Fibroblast of the aortic adventitia (primary cell): ENCODE measurements around the gene SETD2. TPM values are rescaled to one million over a fixed set of nuclear protein-coding genes. Genes with fewer than 3 reads are reported as not detected.

Experiments
- DNase-seq: peaks from one replicate; pipeline ENCODE4 v3.0.0-alpha.2; 2010; ENCODE audit warnings: low read depth
- H3K4me3 ChIP-seq: 2 replicates; pipeline ENCODE4 v1.5.1; 2011; ENCODE audit warnings: low read depth, mild to moderate bottlenecking, control low read depth, low read length, moderate library complexity
- total RNA-seq: library from RNA; depleted of rRNA; stranded (reverse); fragments of >200 nt; gene quantifications from 2 replicates; pipeline ENCODE4 v1.2.3, GENCODE V29; 2012; ENCODE audit warnings: low replicate concordance
- TF ChIP-seq, protein P1 (sequence below): IDR thresholded peaks from 2 replicates; pipeline ENCODE4 v1.5.1; 2011; ENCODE audit warnings: mild to moderate bottlenecking, low read length, control low read depth, inconsistent platforms; ENCODE audit not compliant: insufficient read depth

Gene SETD2
- total RNA-seq, 1 donor, result 37.6 TPM

DNA sequence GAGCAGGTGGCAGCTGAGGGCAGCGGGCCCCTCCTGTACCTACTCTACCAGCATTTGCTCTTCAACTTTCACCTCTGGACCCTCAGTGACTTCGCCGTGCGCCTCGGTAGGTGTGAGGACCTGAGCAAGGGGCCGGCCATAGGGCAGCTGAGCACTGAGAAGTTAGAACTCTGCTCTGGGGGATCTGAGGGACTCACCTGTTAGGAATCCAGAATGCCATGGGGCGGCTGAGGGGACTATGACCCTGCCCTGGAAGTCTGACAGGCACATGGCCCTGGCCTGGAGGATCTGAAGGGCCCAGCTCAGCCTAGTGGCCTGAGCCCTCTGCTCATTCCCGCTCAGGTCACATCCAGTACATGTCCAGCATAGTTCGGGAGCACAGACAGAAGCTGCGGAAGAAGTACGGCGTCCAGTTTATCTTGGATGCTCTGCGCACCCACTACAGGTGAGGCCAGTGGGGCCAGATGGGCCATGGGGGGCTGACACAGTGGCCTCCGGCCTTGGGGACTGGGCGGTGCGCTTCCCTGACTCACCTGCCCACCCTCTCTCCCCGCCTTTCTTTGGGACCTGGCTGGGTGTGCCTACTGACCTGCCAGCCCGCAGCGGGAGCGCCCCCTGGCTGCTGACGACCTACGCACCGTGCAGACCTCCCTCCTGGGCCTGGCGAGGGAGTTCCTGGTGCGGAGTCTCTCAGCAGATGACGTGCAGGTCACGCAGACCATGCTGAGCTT is 165.6 kb downstream of the SETD2 start:
- no peak overlapping the region for H3K4me3 ChIP-seq
- TF ChIP-seq, protein P1, sequence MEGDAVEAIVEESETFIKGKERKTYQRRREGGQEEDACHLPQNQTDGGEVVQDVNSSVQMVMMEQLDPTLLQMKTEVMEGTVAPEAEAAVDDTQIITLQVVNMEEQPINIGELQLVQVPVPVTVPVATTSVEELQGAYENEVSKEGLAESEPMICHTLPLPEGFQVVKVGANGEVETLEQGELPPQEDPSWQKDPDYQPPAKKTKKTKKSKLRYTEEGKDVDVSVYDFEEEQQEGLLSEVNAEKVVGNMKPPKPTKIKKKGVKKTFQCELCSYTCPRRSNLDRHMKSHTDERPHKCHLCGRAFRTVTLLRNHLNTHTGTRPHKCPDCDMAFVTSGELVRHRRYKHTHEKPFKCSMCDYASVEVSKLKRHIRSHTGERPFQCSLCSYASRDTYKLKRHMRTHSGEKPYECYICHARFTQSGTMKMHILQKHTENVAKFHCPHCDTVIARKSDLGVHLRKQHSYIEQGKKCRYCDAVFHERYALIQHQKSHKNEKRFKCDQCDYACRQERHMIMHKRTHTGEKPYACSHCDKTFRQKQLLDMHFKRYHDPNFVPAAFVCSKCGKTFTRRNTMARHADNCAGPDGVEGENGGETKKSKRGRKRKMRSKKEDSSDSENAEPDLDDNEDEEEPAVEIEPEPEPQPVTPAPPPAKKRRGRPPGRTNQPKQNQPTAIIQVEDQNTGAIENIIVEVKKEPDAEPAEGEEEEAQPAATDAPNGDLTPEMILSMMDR, result peak; percentile 77
- DNase-seq, result peak; percentile 21

DNA sequence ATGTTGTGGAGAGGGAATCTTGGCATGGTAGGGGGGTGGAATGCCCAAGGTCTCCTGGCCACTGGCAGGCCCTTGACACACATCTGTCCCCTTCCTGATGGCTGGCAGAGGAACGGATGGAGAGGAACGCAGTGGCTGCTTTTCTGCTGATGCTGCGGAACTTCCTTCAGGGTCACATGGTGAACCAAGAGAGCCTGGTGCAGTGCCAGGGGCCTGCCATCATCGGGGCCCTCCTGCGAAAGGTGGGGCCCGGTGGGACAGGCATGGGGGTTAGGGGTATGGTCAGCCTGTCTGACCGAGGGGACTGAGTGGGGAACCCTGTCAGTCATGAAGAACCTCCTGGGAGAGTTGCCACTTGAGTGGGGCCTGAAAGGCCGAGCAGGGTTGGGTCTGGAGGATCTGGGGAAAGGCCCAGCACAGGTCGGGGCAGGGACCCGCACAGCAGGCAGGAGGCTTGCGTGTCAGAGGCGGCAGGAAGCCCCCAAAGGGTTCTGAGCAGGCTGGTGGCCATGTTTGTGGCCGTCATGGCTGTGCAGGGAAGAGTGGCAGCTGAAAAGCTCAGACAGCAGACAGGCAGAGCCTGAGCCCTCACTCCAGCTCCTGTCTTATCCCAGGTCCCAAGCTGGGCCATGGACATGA is 166.3 kb downstream of the SETD2 start:
- no peak overlapping the region for H3K4me3 ChIP-seq
- DNase-seq, result no peak
- TF ChIP-seq, protein P1, result no peak

DNA sequence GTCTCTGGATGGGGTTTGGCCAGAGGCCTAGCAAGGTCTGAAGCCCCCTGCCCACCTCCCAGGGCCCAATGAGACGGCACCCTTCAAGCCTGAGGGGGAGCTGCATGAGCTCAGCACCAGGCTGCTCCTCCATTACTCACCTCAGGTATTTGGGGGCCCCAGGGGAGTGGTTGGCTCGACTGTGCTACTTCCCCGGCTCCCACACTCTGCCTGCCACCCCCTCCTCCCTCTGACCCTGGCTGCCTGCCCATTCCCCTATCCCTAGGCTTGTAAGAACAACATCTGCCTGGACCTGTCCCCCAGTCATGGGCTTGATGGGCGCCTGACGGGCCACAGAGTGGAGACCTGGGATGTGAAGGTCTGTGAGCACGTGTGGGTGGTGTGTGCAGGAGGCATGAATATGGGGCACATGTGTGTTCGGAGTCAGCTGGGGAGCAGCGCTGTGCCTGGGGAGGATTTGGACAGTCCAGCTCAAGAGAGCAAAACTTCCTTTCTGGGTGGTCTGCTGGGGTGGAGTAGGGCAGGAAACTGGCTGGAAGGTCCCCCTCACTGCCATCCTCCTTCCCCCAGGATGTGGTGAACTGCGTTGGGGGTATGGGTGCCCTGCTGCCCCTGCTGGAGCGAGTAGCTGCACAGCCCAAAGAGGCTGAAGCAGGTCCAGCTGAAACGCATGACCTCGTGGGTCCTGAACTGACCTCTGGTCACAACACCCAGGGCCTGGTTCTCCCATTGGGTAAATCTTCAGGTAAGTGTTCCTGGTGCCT is 167.0 kb downstream of the SETD2 start:
- TF ChIP-seq, protein P1, result no peak
- no peak for DNase-seq

DNA sequence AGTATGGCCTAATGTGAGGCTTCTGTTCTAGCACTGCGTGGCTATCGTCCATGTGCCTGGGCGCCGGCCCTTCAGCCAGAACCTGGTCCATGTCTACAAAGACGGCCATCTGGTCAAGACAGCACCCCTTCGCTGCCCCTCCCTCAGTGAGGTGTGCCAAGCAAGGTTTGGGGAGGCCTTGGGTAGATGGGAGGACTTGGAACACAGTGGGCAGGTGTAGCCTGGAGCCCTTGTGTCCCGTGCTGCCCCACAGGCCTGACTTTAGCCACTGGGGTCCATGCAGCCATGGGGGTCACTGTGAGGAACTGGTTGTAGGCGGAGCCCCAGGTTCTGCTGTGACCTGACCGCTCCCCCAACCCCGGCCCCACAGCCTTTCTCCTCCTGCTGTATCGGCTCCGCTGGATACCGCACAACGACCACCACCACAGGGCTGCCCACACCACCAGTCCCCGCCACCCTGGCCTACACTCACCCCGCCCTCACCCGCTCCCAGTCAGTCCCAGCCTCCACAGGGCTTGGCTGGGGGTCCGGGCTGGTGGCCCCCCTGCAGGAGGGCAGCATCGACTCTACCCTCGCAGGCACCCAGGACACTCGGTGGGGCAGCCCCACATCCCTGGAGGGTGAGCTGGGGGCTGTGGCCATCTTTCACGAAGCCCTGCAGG is 167.9 kb downstream of the SETD2 start:
- H3K4me3 ChIP-seq, result no peak overlapping the region
- TF ChIP-seq, protein P1, result no peak
- DNase-seq, result no peak

More for the DNA sequence above, 167.0 kb downstream of the SETD2 start:
- H3K4me3 ChIP-seq, result no peak overlapping the region

DNA sequence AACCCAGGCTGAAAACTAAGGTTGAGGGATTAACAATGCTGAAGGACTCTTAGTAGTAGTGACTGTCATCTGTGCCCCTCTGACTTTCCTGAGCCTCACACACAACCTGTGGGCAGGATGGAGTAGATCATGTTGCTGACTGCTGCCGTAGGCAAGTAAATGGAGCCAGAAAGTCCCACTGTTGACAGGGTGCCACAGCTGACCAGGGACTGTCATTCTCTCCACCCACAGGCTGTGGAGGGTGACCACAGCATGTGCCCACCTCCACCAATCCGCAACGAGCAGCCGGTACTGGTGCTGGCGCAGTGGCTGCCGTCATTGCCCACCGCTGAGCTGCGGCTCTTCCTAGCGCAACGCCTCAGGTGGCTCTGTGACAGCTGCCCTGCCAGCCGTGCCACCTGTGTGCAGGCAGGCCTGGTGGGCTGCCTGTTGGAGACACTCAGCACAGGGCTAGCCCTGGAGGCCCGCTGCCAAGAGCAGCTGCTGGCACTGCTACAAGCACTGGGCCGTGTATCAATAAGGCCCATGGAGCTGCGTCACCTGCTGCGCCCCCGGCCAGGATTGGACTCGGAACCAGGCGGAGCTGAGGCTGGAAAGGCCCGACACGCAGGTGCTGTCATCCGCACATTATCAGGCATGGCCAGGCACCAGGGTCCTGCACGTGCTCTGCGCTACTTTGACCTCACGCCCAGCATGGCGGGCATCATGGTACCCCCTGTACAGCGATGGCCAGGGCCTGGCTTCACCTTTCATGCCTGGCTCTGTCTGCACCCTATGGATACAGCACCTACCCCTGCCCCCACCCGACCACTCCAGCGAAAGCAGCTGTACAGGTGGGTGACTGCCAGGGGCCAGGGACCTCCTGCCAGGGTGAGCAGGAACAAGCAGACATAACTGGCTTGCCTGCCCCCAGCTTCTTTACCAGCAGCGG is 168.8 kb downstream of the SETD2 start:
- TF ChIP-seq, protein P1, result no peak
- DNase-seq, result no peak
- H3K4me3 ChIP-seq, result no peak overlapping the region
